Endothelial cell of umbilical vein (primary cell): ENCODE data around the gene ZNF511. TPM values are rescaled to one million over a fixed set of nuclear protein-coding genes. Genes with fewer than 3 reads are reported as not detected.

ENCODE experiments used
- BruUV-seq: library from RNA; stranded (reverse); fragments of 400-500 nt; replicated peaks from 2 replicates; lab custom pipeline; 2021; lab: Mats Ljungman, UMichigan
- CTCF ChIA-PET: fragments of 300-600, 350-600 bp; sonication (Branson Sonifier 250); formaldehyde crosslinking; loops from one replicate; lab custom pipeline; 2021; ENCODE audit warnings: antibody characterized with exemption, inconsistent platforms; lab: Charles Lee
- POLR2A ChIA-PET: fragments of 300-600, 350-600 bp; sonication (Branson Sonifier 250); formaldehyde crosslinking; loops from one replicate; lab custom pipeline; 2021; ENCODE audit warnings: antibody characterized with exemption, inconsistent platforms; lab: Charles Lee
- DNase-seq: peaks from one replicate; pipeline ENCODE4 v3.0.0-alpha.2; 2011; ENCODE audit warnings: low read depth, low spot score
- FAIRE-seq: peaks from 2 replicates; lab custom pipeline; 2011; peaks lifted over from hg19 to GRCh38; lab: Jason Lieb, UNC
- H2AFZ ChIP-seq: 2 replicates; pipeline ENCODE4 v1.6.0; 2012; ENCODE audit warnings: low read depth, low read length, control low read depth, inconsistent platforms
- H3K27ac ChIP-seq: 2 replicates; pipeline ENCODE4 v1.5.1; 2011; ENCODE audit warnings: low read depth, mild to moderate bottlenecking, control low read depth, low read length, moderate library complexity; ENCODE audit not compliant: insufficient read depth
- H3K27me3 ChIP-seq, 2 experiments: 2 replicates each; pipeline versions ENCODE4 v1.6.0 to v1.6.1; 2011; ENCODE audit warnings: low read length in 2 of 2, mixed read lengths in 1 of 2; ENCODE audit not compliant: control insufficient read depth in 2 of 2, insufficient read depth in 2 of 2
- H3K36me3 ChIP-seq, 2 experiments: 2 replicates in 1 of 2; 3 replicates in 1 of 2; pipeline ENCODE4 v1.5.1; 2011; ENCODE audit warnings: low read length in 2 of 2, mild to moderate bottlenecking in 1 of 2, moderate library complexity in 1 of 2; ENCODE audit not compliant: control insufficient read depth in 2 of 2, insufficient read depth in 2 of 2; ENCODE audit errors: extremely low read depth in 1 of 2
- H3K4me1 ChIP-seq: 3 replicates; pipeline ENCODE4 v1.5.1; 2011; ENCODE audit warnings: mild to moderate bottlenecking, low read length; ENCODE audit not compliant: control insufficient read depth, insufficient read depth; ENCODE audit errors: extremely low read depth
- H3K4me2 ChIP-seq: 2 replicates; pipeline ENCODE4 v1.6.1; 2011; ENCODE audit warnings: low read length, control low read depth, mixed read lengths; ENCODE audit not compliant: insufficient read depth
- H3K4me3 ChIP-seq, 3 experiments: fragments of 200-600 bp in 1 of 3; sonication (generic), shearing (Covaris generic) in 1 of 3; replicated peaks in 1 of 3; 2 replicates each; pipeline ENCODE4 v1.5.1; 2011 to 2016; ENCODE audit warnings: control low read depth in 3 of 3, low read length in 3 of 3, mild to moderate bottlenecking in 2 of 3, inconsistent platforms in 1 of 3, low read depth in 1 of 3, moderate library complexity in 1 of 3; ENCODE audit not compliant: insufficient read depth in 1 of 3
- H3K79me2 ChIP-seq: 2 replicates; pipeline ENCODE4 v1.6.0; 2012; ENCODE audit warnings: low read length, inconsistent platforms; ENCODE audit not compliant: control insufficient read depth, insufficient read depth
- H3K9ac ChIP-seq: replicated peaks from 2 replicates; pipeline ENCODE3; 2011; ENCODE audit warnings: low read length, control low read depth; ENCODE audit not compliant: insufficient read depth; ENCODE audit errors: extremely low read depth
- H3K9me1 ChIP-seq: replicated peaks from 3 replicates; pipeline ENCODE4 v1.6.0; 2011; ENCODE audit warnings: mild to moderate bottlenecking, low read length; ENCODE audit not compliant: control insufficient read depth, insufficient read depth; ENCODE audit errors: extremely low read depth
- H3K9me3 ChIP-seq: replicated peaks from 2 replicates; pipeline ENCODE4 v1.5.1; 2012; ENCODE audit warnings: low read length, inconsistent platforms; ENCODE audit not compliant: control insufficient read depth, insufficient read depth
- H4K20me1 ChIP-seq: replicated peaks from 2 replicates; pipeline ENCODE3; 2011; ENCODE audit warnings: mild to moderate bottlenecking, low read length; ENCODE audit not compliant: control insufficient read depth, insufficient read depth; ENCODE audit errors: extremely low read depth
- CTCF ChIP-seq, 2 donors: IDR thresholded peaks; 1 replicate in 1 of 2; 2 replicates in 1 of 2; pipeline ENCODE4 v1.5.1; 2011; ENCODE audit warnings: low read length in 2 of 2, mild to moderate bottlenecking in 2 of 2, moderate library complexity in 2 of 2, control low read depth in 1 of 2, inconsistent platforms in 1 of 2, low read depth in 1 of 2; ENCODE audit not compliant: insufficient read depth in 1 of 2; ENCODE audit errors: extremely low read depth in 1 of 2
- EZH2 ChIP-seq: IDR thresholded peaks from 2 replicates; pipeline ENCODE4 v1.6.1; 2012; ENCODE audit warnings: borderline replicate concordance, low read depth, mild to moderate bottlenecking, moderate library complexity, low read length, inconsistent platforms; ENCODE audit not compliant: severe bottlenecking
- FOS ChIP-seq: IDR thresholded peaks from 2 replicates; pipeline ENCODE4 v1.6.1; 2011; ENCODE audit warnings: mild to moderate bottlenecking, low read length, moderate library complexity, borderline replicate concordance; ENCODE audit not compliant: insufficient read depth
- GATA2 ChIP-seq: IDR thresholded peaks from 2 replicates; pipeline ENCODE4 v1.7.0; 2011; ENCODE audit warnings: low read depth, mild to moderate bottlenecking, moderate library complexity, mixed read lengths, low read length; ENCODE audit not compliant: insufficient read length, insufficient read depth
- JUN ChIP-seq: IDR thresholded peaks from 2 replicates; pipeline ENCODE4 v1.6.1; 2011; ENCODE audit warnings: borderline replicate concordance, low read depth; ENCODE audit not compliant: insufficient read length, insufficient read depth
- MAX ChIP-seq: IDR thresholded peaks from 2 replicates; pipeline ENCODE4 v1.6.1; 2011; ENCODE audit not compliant: insufficient read depth, insufficient read length
- MYC ChIP-seq: IDR thresholded peaks from one replicate; pipeline ENCODE4 v1.6.1; 2011; ENCODE audit warnings: mild to moderate bottlenecking, low read depth, low read length
- POLR2A ChIP-seq: IDR thresholded peaks from 2 replicates; pipeline ENCODE4 v1.6.1; 2012; ENCODE audit warnings: low read depth, mild to moderate bottlenecking, control low read depth, low read length
- POLR2AphosphoS5 ChIP-seq: IDR thresholded peaks from 2 replicates; pipeline ENCODE4 v1.6.1; 2012; ENCODE audit warnings: low read depth, mild to moderate bottlenecking, control low read depth, low read length, moderate library complexity; ENCODE audit not compliant: insufficient read depth
- dilution Hi-C: fragments of 300-500 bp; cut with MboI; formaldehyde crosslinking; loops from one replicate; pipeline ENCODE4 v1.15.0; 2019; ENCODE audit warnings: low sequenced_read_pairs; ENCODE audit not compliant: extremely low pct_ligation_motif_present
- intact Hi-C: fragments of 100-400 bp; cut with micrococcal nuclease; formaldehyde crosslinking; loops from one replicate; pipeline ENCODE4 v1.10.0; 2022
- polyA plus RNA-seq, 4 experiments: library from polyadenylated mRNA; depleted of rRNA in 3 of 4; stranded (reverse) in 3 of 4; unstranded in 1 of 4; fragments of >200 nt; gene quantifications; 2 replicates each; pipeline versions ENCODE4 v1.2.1 to v1.2.3, GENCODE V29; 2011 to 2012; ENCODE audit warnings: missing spikeins in 1 of 4
- total RNA-seq: library from RNA; stranded (reverse); gene quantifications from 2 replicates; pipeline ENCODE4 v1.2.3, GENCODE V29; 2021

ZNF511 gene
- total and polyA plus RNA-seq, 2 donors (not counting 3 experiments of a cell fraction or from before 2014, with no cell fraction given): 25.6 to 37.9 TPM

GRCh38 chr10:133280391-133281059 lies 28.2 kb upstream of the ZNF511 start:
- no peaks in the 10 kb centered on the region for H3K9me3 ChIP-seq
- H3K4me1 ChIP-seq: no peaks in the 10 kb centered on the region
- H3K9me1 ChIP-seq: no peaks in the 10 kb centered on the region
- no peak overlapping the region for H3K27ac ChIP-seq
- no peak overlapping the region for H3K4me3 ChIP-seq
- intact Hi-C loops (no loop called here), dilution Hi-C loops (no loop called here)
- H3K79me2 ChIP-seq: no peaks in the 10 kb centered on the region
- no peak overlapping the region for H3K4me2 ChIP-seq
- H4K20me1 ChIP-seq: no peaks in the 10 kb centered on the region
- CTCF ChIA-PET: no interaction called here
- FAIRE-seq (no peak), DNase-seq (no peak)
- H3K36me3 ChIP-seq: peaks cover 4 to 37% of the 10 kb centered on the region in 2 experiments
- H3K9ac ChIP-seq: no peak overlapping the region
- BruUV-seq: no TSS peak
- H3K27me3 ChIP-seq: peaks cover 5 to 10% of the 10 kb centered on the region in 2 experiments
- no peak for TF ChIP-seq MYC
- TF ChIP-seq POLR2AphosphoS5: no peak
- TF ChIP-seq JUN: no peak
- no peak for TF ChIP-seq MAX
- TF ChIP-seq FOS: no peak
- TF ChIP-seq EZH2: no peak
- no peak for TF ChIP-seq POLR2A
- no peak for TF ChIP-seq CTCF (IDR thresholded peaks at IDR 0.05; ENCODE audit: extremely low read depth in 1 of 2, insufficient read depth in 1 of 2, low read depth in 1 of 2, low read length in 2 of 2)
- TF ChIP-seq GATA2: no peak
- no peak overlapping the region for H2AFZ ChIP-seq
- POLR2A ChIA-PET: no interaction called here
